ENCODE measurements around the gene MSH3. TPM values are rescaled to one million over a fixed set of nuclear protein-coding genes. Genes with fewer than 3 reads are reported as not detected.
"Not testable (repeated sequence)": the region's sequence is repeated elsewhere in the genome, so short reads cannot be mapped to it uniquely, and the experiment has no call there.

The MSH3 gene
- total RNA-seq, 2 donors from 2014 or later, result 6.8 to 9.9 TPM

DNA sequence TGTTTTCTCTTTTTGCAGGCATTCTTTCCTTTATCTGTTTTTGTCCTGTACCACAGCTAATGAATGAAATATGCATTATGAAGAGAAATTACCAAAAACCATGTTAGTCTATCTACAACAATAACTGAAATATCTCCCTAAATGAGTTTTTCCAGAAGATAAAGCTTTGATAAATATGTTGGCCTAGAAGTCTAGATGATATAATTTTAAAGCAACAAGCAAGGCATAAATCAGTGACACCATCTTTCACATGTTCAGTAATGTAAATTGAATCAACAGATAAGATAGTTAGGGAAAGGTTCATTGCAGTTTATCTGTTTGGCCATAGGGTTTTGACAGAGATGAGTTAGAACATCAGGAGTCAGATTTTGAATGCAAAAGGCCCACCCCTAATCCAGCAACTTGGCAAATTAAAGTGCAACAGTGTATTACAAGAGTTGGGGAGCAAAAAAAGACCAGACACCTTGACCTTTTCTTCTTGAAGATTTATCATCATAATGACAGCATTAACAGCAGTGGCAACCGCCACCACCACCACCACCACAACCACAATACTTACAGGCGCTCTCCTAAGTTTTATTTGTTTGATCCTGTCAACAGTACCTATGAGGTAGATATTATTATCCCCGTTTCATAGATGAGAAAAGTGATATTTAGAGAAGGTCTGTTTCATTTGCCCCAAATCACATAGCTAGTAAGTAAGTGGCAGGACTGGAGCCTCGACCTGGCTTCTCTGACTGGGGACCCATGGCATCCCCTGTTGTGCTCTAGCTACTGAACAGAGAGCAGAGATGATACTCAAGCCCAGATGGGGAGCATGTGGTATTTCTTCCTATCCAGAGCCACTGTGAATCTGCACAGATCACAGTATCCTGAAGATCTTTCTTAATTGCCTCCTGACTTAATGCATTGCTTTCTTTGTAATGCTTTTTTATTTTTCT, 123.2 kb downstream of the MSH3 start:
- Histone ChIP-seq H3K4me3 (no peak overlapping the region), H3K4me1 (no peaks in the 10 kb centered on the region), H3K27me3 (no peaks in the 10 kb centered on the region), H3K9me3 (no peaks in the 10 kb centered on the region), H3K27ac (no peak overlapping the region), H3K36me3 (peaks cover 13% of the 10 kb centered on the region)
- no peak for DNase-seq (ENCODE audit: low spot score)
- TF ChIP-seq, protein P1, sequence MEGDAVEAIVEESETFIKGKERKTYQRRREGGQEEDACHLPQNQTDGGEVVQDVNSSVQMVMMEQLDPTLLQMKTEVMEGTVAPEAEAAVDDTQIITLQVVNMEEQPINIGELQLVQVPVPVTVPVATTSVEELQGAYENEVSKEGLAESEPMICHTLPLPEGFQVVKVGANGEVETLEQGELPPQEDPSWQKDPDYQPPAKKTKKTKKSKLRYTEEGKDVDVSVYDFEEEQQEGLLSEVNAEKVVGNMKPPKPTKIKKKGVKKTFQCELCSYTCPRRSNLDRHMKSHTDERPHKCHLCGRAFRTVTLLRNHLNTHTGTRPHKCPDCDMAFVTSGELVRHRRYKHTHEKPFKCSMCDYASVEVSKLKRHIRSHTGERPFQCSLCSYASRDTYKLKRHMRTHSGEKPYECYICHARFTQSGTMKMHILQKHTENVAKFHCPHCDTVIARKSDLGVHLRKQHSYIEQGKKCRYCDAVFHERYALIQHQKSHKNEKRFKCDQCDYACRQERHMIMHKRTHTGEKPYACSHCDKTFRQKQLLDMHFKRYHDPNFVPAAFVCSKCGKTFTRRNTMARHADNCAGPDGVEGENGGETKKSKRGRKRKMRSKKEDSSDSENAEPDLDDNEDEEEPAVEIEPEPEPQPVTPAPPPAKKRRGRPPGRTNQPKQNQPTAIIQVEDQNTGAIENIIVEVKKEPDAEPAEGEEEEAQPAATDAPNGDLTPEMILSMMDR (IDR thresholded peaks at IDR 0.05), result no peak

DNA sequence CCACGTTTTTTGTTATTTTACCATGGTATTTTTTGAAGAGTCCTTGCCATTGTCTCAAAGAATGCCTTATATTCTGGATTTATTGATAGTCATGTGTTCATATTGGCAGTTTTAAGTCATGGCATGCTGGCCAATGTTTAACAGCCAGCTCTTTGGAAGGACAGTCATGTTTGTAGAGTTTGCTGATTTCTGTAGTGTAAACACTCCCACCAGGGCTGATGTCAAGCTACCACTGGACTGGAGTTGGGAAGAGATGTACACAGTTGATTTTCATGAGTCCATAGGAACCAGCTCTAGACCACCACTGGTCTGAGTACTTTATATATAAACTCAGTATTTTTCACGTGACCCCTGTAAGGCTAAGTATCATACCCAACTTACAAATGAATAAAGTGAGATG, 125.6 kb downstream of the MSH3 start:
- Histone ChIP-seq H3K27ac (no peak overlapping the region), H3K9me3 (no peaks in the 10 kb centered on the region), H3K4me1 (no peaks in the 10 kb centered on the region), H3K4me3 (no peak overlapping the region), H3K27me3 (no peaks in the 10 kb centered on the region), H3K36me3 (peaks cover 13% of the 10 kb centered on the region)
- TF ChIP-seq, protein P1 (IDR thresholded peaks at IDR 0.05), result no peak
- DNase-seq (ENCODE audit: low spot score), result no peak

DNA sequence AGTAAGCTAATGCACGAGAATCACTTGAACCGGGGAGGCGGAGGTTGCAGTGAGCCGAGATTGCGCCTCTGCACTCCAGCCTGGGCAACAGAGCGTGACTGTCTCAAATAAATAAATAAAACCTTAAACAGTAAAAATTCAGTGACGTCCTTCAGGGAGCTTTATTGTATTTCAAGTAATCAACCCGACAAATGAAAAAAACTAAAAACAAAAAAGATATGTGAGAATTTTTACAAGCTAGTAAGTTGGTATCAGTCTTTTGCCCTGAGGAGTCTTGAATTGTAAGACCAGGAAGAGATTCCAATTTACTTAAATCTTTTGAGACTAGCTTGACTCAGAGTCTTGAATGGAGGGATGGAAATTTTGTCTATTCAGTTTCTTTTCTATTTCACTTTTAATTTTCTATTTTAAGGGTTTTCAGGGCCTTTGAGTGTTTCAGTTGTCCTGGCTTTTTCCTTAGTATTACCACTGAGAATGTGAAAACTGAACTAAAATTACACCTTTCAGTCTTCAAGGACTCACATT, 126.4 kb downstream of the MSH3 start:
- Histone ChIP-seq H3K9me3 (no peaks in the 10 kb centered on the region), H3K27ac (no peak overlapping the region), H3K36me3 (peaks cover 13% of the 10 kb centered on the region), H3K4me3 (no peak overlapping the region), H3K4me1 (no peaks in the 10 kb centered on the region), H3K27me3 (no peaks in the 10 kb centered on the region)
- TF ChIP-seq, protein P1 (IDR thresholded peaks at IDR 0.05), result no peak
- DNase-seq (ENCODE audit: low spot score), result no peak

DNA sequence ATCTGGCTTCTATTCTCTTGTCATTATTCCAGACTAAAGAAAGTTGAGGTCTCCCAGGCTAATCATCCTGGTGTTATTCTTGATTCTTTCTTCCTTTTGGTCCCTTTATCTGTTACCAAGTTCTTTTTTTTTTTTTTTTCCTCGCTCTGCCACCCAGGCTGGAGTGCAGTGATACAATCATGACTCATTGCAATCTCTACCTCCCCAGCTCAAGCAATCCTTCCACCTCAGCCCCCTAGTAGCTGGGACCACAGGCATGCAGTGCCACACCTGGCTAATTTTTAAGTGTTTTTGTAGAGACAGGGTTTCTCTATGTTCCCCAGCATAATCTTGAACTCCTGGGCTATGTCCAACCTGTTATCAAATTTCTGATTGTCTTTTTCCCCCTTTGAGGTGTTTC, 126.9 kb downstream of the MSH3 start:
- TF ChIP-seq, protein P1 (IDR thresholded peaks at IDR 0.05), result no peak
- Histone ChIP-seq H3K27ac (no peak overlapping the region), H3K36me3 (peaks cover 13% of the 10 kb centered on the region), H3K27me3 (no peaks in the 10 kb centered on the region), H3K4me3 (no peak overlapping the region), H3K4me1 (no peaks in the 10 kb centered on the region), H3K9me3 (no peaks in the 10 kb centered on the region)
- no peak for DNase-seq (ENCODE audit: low spot score)

DNA sequence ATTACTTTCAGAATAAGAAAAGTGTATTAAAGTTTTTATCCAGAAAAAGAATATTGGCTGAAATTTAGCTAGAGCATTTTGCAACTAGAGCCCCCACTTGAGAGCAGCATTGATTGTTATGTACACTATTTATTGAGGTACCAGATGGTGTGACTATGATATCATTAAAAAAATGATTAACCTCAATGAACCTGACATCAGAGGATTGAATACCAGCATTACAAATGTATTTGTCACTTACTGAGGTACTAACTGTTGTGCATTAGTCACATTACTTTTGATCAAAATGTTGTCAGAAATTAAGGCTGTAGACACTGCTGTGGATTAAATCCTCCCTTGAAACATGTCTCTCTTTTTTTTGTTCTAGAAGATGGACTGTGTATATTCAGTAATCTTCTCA, 128.2 kb downstream of the MSH3 start:
- H3K4me3 ChIP-seq, result no peak overlapping the region
- no peak overlapping the region for H3K27ac ChIP-seq
- DNase-seq (ENCODE audit: low spot score), result no peak
- no peaks in the 10 kb centered on the region for H3K4me1 ChIP-seq
- TF ChIP-seq, protein P1 (IDR thresholded peaks at IDR 0.05), result no peak
- H3K27me3 ChIP-seq, result no peaks in the 10 kb centered on the region
- no peaks in the 10 kb centered on the region for H3K9me3 ChIP-seq
- H3K36me3 ChIP-seq, result peaks cover 13% of the 10 kb centered on the region

DNA sequence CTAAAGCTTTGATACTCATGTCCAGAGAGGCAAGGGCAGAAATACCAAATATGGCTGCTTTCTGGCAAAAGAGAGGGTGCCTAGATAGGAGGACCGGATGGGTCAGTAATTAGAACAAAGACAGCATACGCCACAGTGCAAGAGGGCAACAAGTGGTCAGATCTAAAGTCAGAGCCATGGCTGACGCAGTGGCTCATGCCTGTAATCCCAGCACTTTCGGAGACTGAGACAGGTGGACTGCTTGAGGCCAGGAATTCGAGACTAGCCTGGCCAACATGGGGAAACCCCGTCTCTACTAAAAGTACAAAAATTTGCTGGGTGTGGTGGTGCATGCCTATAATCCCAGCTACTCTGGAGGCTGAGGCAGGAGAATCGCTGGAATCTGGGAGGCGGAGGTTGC, 129.3 kb downstream of the MSH3 start:
- not testable (repeated sequence) for H3K4me1 ChIP-seq; H3K4me3 ChIP-seq; H3K27ac ChIP-seq; DNase-seq (ENCODE audit: low spot score); H3K27me3 ChIP-seq; H3K9me3 ChIP-seq
- H3K36me3 ChIP-seq, result peaks cover 13% of the 10 kb centered on the region

Data from right atrium auricular region (tissue), 2 donors.